GM10266 (cell line): ENCODE results near the gene HOMER2.

Experiments used
- DNase-seq: peaks from one replicate; pipeline ENCODE4 v3.0.0; 2012; ENCODE audit errors: extremely low spot score
- CTCF ChIP-seq: IDR thresholded peaks from 2 replicates; pipeline ENCODE4 v1.5.1; 2012; ENCODE audit warnings: mild to moderate bottlenecking, low read depth; ENCODE audit not compliant: control insufficient read depth, insufficient read depth; ENCODE audit errors: missing control alignments

Gene HOMER2

GRCh38 chr15:82807920-82808633 is 144.4 kb downstream of the HOMER2 start:
- TF ChIP-seq CTCF, result no peak
- no peak for DNase-seq

- TF ChIP-seq CTCF, result peak; percentile 15
- DNase-seq, result peak; percentile 62
Observed at GRCh38 chr15:82805994-82806406, 146.5 kb downstream of the HOMER2 start, which contains the start of gene FSD2. FSD2 (minus strand) TSS chr15:82806069; CDS start chr15:82787390, 18,679 bp downstream.

GRCh38 chr15:82804575-82804949 is 148.0 kb downstream of the HOMER2 start:
- no peak for DNase-seq
- no peak for TF ChIP-seq CTCF

- TF ChIP-seq CTCF, result no peak
- no peak for DNase-seq
Observed at GRCh38 chr15:82803793-82804574, 148.5 kb downstream of the HOMER2 start.

- no peak for TF ChIP-seq CTCF
- no peak for DNase-seq
Observed at GRCh38 chr15:82802497-82802896, 150.0 kb downstream of the HOMER2 start.

GRCh38 chr15:82799183-82799841 is 153.2 kb downstream of the HOMER2 start:
- DNase-seq, result no peak

More at GRCh38 chr15:82799183-82799841, 153.2 kb downstream of the HOMER2 start:
- TF ChIP-seq CTCF, result no peak
